ENCODE results near the gene PPDPF.
A peak's percentile ranks its signal among the peaks of the same experiment; 100 is the strongest.
"Not testable (repeated sequence)": the region's sequence is repeated elsewhere in the genome, so short reads cannot be mapped to it uniquely, and the experiment has no call there.

The PPDPF gene

GRCh38 chr20:63553251-63553932 is 32.8 kb downstream of the PPDPF start:
- DNase-seq, result peak; percentile 37 to 44

- DNase-seq, result no peak
These were observed 33.3 kb downstream of the PPDPF start, which contains the start of gene FNDC11 for GRCh38 chr20:63553933-63554290. FNDC11 (plus strand) TSS chr20:63554159; CDS start chr20:63555664, 1,505 bp downstream.

GRCh38 chr20:63554361-63555278 is 34.1 kb downstream of the PPDPF start:
- no peak for DNase-seq

GRCh38 chr20:63555661-63556381 is 35.3 kb downstream of the PPDPF start:
- no peak for DNase-seq

- no peak for DNase-seq
These were observed 36.4 kb downstream of the PPDPF start for GRCh38 chr20:63556873-63557478.

GRCh38 chr20:63557481-63557891 is 36.9 kb downstream of the PPDPF start:
- DNase-seq, result no peak

GRCh38 chr20:63558804-63559484 is 38.4 kb downstream of the PPDPF start:
- no peak for DNase-seq

GRCh38 chr20:63559485-63560332 is 39.1 kb downstream of the PPDPF start:
- not testable (repeated sequence) for DNase-seq

GRCh38 chr20:63560333-63560805 is 39.8 kb downstream of the PPDPF start:
- DNase-seq, result no peak

GRCh38 chr20:63560856-63561609 is 40.5 kb downstream of the PPDPF start:
- DNase-seq, result no peak

GRCh38 chr20:63561624-63562396 is 41.2 kb downstream of the PPDPF start:
- DNase-seq, result no peak

GRCh38 chr20:63562461-63563224 is 42.1 kb downstream of the PPDPF start:
- no peak for DNase-seq

GRCh38 chr20:63563225-63563935 is 42.8 kb downstream of the PPDPF start:
- no peak for DNase-seq

GRCh38 chr20:63564036-63564810 is 43.7 kb downstream of the PPDPF start:
- no peak for DNase-seq

- DNase-seq, result no peak
These were observed 44.6 kb downstream of the PPDPF start for GRCh38 chr20:63565021-63565698.

GRCh38 chr20:63565699-63566335 is 45.3 kb downstream of the PPDPF start:
- no peak for DNase-seq
